ENCODE results near the gene MAPT. TPM values are rescaled to one million over a fixed set of nuclear protein-coding genes. Genes with fewer than 3 reads are reported as not detected.

The MAPT gene
- total and polyA plus RNA-seq, 7 experiments from 2014 or later = 0.12 to 1.3 (median 0.80) TPM

GRCh38 chr17:45902892-45903346 lies 8.6 kb downstream of the MAPT start:
- ATAC-seq (no peak), DNase-seq (no peak)
- no peaks in the 10 kb centered on the region for H3K36me3 ChIP-seq (ENCODE audit: control insufficient read depth in 2 of 3, insufficient read depth in 3 of 3, low read length in 3 of 3)
- no peak overlapping the region for H3K4me3 ChIP-seq (ENCODE audit: low read length)
- no peaks in the 10 kb centered on the region for H3K9me3 ChIP-seq (ENCODE audit: control insufficient read depth in 2 of 3, low read length in 3 of 3)
- peaks cover 0 to 2% of the 10 kb centered on the region in 2 donors for H3K4me1 ChIP-seq (ENCODE audit: control insufficient read depth in 2 of 2, insufficient read depth in 2 of 2, low read length in 2 of 2)
- POLR2A ChIA-PET = no interaction called here
- Mint-ChIP-seq H3K4me3 (no peak overlapping the region), H3K9me3 (no peaks in the 10 kb centered on the region), H3K36me3 (no peaks in the 10 kb centered on the region), H3K4me1 (peaks cover 7 to 20% (median 16%) of the 10 kb centered on the region in 7 donors), H3K27me3 (peaks cover 45 to 66% (median 59%) of the 10 kb centered on the region in 5 donors), H3K27ac (no peak overlapping the region)
- H3K27me3 ChIP-seq (ENCODE audit: control insufficient read depth in 2 of 2, insufficient read depth in 2 of 2, low read length in 2 of 2) = peaks cover 14 to 28% of the 10 kb centered on the region in 2 donors
- CTCF ChIA-PET = no interaction called here
- intact Hi-C loops (cut with micrococcal nuclease) = no loop called here
- H3K27ac ChIP-seq (ENCODE audit: low read depth, low read length) = no peak overlapping the region

GRCh38 chr17:45904866-45905265 lies 10.5 kb downstream of the MAPT start:
- ChIA-PET POLR2A (no interaction called here), CTCF (no interaction called here)
- intact Hi-C loops (cut with micrococcal nuclease) = no loop called here
- peaks cover 0 to 9% of the 10 kb centered on the region in 2 donors for H3K27me3 ChIP-seq (ENCODE audit: control insufficient read depth in 2 of 2, insufficient read depth in 2 of 2, low read length in 2 of 2)
- no peak for DNase-seq
- H3K4me1 ChIP-seq (ENCODE audit: control insufficient read depth in 2 of 2, insufficient read depth in 2 of 2, low read length in 2 of 2) = no peaks in the 10 kb centered on the region
- H3K27ac Mint-ChIP-seq = no peak overlapping the region
- H3K36me3 ChIP-seq (ENCODE audit: control insufficient read depth in 2 of 3, insufficient read depth in 3 of 3, low read length in 3 of 3) = no peaks in the 10 kb centered on the region
- peaks cover 25 to 49% (median 41%) of the 10 kb centered on the region in 5 donors for H3K27me3 Mint-ChIP-seq
- peaks cover 4 to 13% (median 9%) of the 10 kb centered on the region in 7 donors for H3K4me1 Mint-ChIP-seq
- H3K9me3 Mint-ChIP-seq = no peaks in the 10 kb centered on the region
- H3K36me3 Mint-ChIP-seq = no peaks in the 10 kb centered on the region
- H3K4me3 Mint-ChIP-seq = no peak overlapping the region
- H3K27ac ChIP-seq (ENCODE audit: low read depth, low read length) = no peak overlapping the region
- H3K9me3 ChIP-seq (ENCODE audit: control insufficient read depth in 2 of 3, low read length in 3 of 3) = no peaks in the 10 kb centered on the region
- no peak for ATAC-seq
- H3K4me3 ChIP-seq (ENCODE audit: low read length) = no peak overlapping the region

- no peaks in the 10 kb centered on the region for H3K9me3 Mint-ChIP-seq
- ChIA-PET CTCF (no interaction called here), POLR2A (no interaction called here)
- intact Hi-C loops (cut with micrococcal nuclease) = no loop called here
- Histone ChIP-seq H3K4me1 (ENCODE audit: control insufficient read depth in 2 of 2, insufficient read depth in 2 of 2, low read length in 2 of 2) (no peaks in the 10 kb centered on the region), H3K27ac (ENCODE audit: low read depth, low read length) (no peak overlapping the region), H3K27me3 (ENCODE audit: control insufficient read depth in 2 of 2, insufficient read depth in 2 of 2, low read length in 2 of 2) (no peaks in the 10 kb centered on the region), H3K9me3 (ENCODE audit: control insufficient read depth in 2 of 3, low read length in 3 of 3) (no peaks in the 10 kb centered on the region), H3K36me3 (ENCODE audit: control insufficient read depth in 2 of 3, insufficient read depth in 3 of 3, low read length in 3 of 3) (no peaks in the 10 kb centered on the region), H3K4me3 (ENCODE audit: low read length) (no peak overlapping the region)
- H3K4me1 Mint-ChIP-seq = peaks cover 4 to 13% (median 9%) of the 10 kb centered on the region in 7 donors
- H3K27ac Mint-ChIP-seq = no peak overlapping the region
- ATAC-seq (no peak), DNase-seq (no peak)
- H3K36me3 Mint-ChIP-seq = no peaks in the 10 kb centered on the region
- H3K4me3 Mint-ChIP-seq = no peak overlapping the region
- H3K27me3 Mint-ChIP-seq = peaks cover 18 to 40% (median 32%) of the 10 kb centered on the region in 5 donors
Measured at GRCh38 chr17:45905814-45906213, 11.5 kb downstream of the MAPT start.

DNA sequence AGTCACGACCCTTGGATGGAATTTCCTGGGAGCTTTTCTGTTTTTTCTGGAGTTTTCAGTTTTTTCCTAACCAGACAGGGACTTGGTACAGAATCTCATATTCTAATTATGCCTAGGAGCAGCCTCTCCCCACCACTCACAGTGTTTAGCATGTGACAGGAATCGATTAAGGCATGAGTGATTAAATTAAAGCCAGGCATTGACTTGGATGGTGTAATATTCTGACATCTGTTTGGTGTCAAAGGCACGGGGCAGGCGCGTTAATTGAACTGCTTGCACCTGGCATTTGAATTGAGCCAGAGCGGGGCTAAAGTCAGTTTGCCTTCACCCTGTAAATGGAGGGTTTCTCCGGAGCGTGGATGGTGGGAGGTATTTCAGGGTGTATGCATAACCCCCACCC lies 11.9 kb downstream of the MAPT start:
- Histone ChIP-seq H3K4me1 (ENCODE audit: control insufficient read depth in 2 of 2, insufficient read depth in 2 of 2, low read length in 2 of 2) (no peaks in the 10 kb centered on the region), H3K4me3 (ENCODE audit: low read length) (no peak overlapping the region), H3K9me3 (ENCODE audit: control insufficient read depth in 2 of 3, low read length in 3 of 3) (no peaks in the 10 kb centered on the region), H3K27me3 (ENCODE audit: control insufficient read depth in 2 of 2, insufficient read depth in 2 of 2, low read length in 2 of 2) (no peaks in the 10 kb centered on the region), H3K27ac (ENCODE audit: low read depth, low read length) (no peak overlapping the region), H3K36me3 (ENCODE audit: control insufficient read depth in 2 of 3, insufficient read depth in 3 of 3, low read length in 3 of 3) (no peaks in the 10 kb centered on the region)
- CTCF ChIA-PET = no interaction called here
- peaks cover 0 to under 1% (median 0%) of the 10 kb centered on the region in 11 donors for H3K9me3 Mint-ChIP-seq
- POLR2A ChIA-PET = no interaction called here
- H3K27me3 Mint-ChIP-seq = peaks cover 14 to 35% (median 28%) of the 10 kb centered on the region in 5 donors
- no peak for DNase-seq
- H3K36me3 Mint-ChIP-seq = no peaks in the 10 kb centered on the region
- no peak overlapping the region for H3K27ac Mint-ChIP-seq
- intact Hi-C loops (cut with micrococcal nuclease) = no loop called here
- ATAC-seq = no peak
- peaks cover 4 to 13% (median 9%) of the 10 kb centered on the region in 7 donors for H3K4me1 Mint-ChIP-seq
- no peak overlapping the region for H3K4me3 Mint-ChIP-seq

GRCh38 chr17:45906927-45907622 lies 12.7 kb downstream of the MAPT start:
- Histone ChIP-seq H3K36me3 (ENCODE audit: control insufficient read depth in 2 of 3, insufficient read depth in 3 of 3, low read length in 3 of 3) (no peaks in the 10 kb centered on the region), H3K4me1 (ENCODE audit: control insufficient read depth in 2 of 2, insufficient read depth in 2 of 2, low read length in 2 of 2) (no peaks in the 10 kb centered on the region), H3K4me3 (ENCODE audit: low read length) (no peak overlapping the region), H3K9me3 (ENCODE audit: control insufficient read depth in 2 of 3, low read length in 3 of 3) (peaks cover 0 to 3% (median 0%) of the 10 kb centered on the region in 3 experiments), H3K27ac (ENCODE audit: low read depth, low read length) (no peak overlapping the region), H3K27me3 (ENCODE audit: control insufficient read depth in 2 of 2, insufficient read depth in 2 of 2, low read length in 2 of 2) (no peaks in the 10 kb centered on the region)
- intact Hi-C loops (cut with micrococcal nuclease) = no loop called here
- ATAC-seq = no peak
- ChIA-PET POLR2A (no interaction called here), CTCF (interaction anchor here (0.6 to 1.0 kb wide), 2 partner anchors 13 to 371 kb away, joined by 3 read pairs; no protein-coding TSS in a partner anchor)
- peaks cover 9 to 27% (median 22%) of the 10 kb centered on the region in 5 donors for H3K27me3 Mint-ChIP-seq
- no peak for DNase-seq
- peaks cover 0 to 3% (median 2%) of the 10 kb centered on the region in 11 donors for H3K9me3 Mint-ChIP-seq
- peaks cover 0 to 2% (median 1%) of the 10 kb centered on the region in 5 donors for H3K36me3 Mint-ChIP-seq
- peak overlapping the region in 3 of 10 donors; percentile 1 to 37 (median 29) for H3K4me3 Mint-ChIP-seq
- no peak overlapping the region for H3K27ac Mint-ChIP-seq
- H3K4me1 Mint-ChIP-seq = peaks cover 4 to 13% (median 9%) of the 10 kb centered on the region in 7 donors

DNA sequence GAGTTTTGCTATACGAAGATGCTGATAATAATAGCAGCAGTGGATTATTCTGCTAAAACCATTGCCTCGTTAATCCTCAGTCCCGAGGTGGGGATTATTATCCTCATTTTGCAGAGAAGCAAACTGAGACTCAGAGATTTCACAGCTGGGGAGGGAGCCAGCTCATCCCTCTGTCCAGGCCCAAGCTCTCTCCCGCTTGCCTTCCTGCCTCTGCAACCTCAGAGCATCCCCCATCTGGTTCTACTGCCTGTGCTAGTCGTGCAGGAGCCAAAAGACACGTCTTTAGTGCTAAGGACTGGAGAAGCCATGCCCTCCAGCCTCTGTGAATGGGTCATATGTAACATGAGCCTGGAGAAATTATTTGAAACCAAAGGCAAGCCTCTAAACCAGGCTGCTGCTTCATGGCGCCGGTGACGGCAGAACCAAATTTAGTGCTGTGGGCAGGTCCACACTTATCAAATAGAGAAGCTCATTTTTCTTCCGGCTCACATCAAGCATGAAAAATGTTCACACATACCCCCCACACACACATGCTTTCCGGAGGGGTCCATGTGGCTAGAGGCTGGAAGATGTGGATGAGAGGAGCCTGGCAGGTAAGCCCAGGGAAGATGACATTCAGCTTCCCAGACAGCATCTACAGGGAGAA lies 13.5 kb downstream of the MAPT start:
- ChIA-PET POLR2A (no interaction called here), CTCF (interaction anchor here (1.0 kb wide), 1 partner anchor 14 kb away, joined by 3 read pairs; no protein-coding TSS in a partner anchor)
- Histone ChIP-seq H3K27me3 (ENCODE audit: control insufficient read depth in 2 of 2, insufficient read depth in 2 of 2, low read length in 2 of 2) (no peaks in the 10 kb centered on the region), H3K4me1 (ENCODE audit: control insufficient read depth in 2 of 2, insufficient read depth in 2 of 2, low read length in 2 of 2) (no peaks in the 10 kb centered on the region), H3K27ac (ENCODE audit: low read depth, low read length) (no peak overlapping the region), H3K9me3 (ENCODE audit: control insufficient read depth in 2 of 3, low read length in 3 of 3) (peaks cover 0 to 8% (median 0%) of the 10 kb centered on the region in 3 experiments), H3K36me3 (ENCODE audit: control insufficient read depth in 2 of 3, insufficient read depth in 3 of 3, low read length in 3 of 3) (no peaks in the 10 kb centered on the region), H3K4me3 (ENCODE audit: low read length) (no peak overlapping the region)
- no peak for ATAC-seq
- Mint-ChIP-seq H3K27ac (no peak overlapping the region), H3K4me1 (peaks cover 4 to 13% (median 9%) of the 10 kb centered on the region in 7 donors), H3K27me3 (peaks cover 2 to 19% (median 14%) of the 10 kb centered on the region in 5 donors), H3K9me3 (peaks cover 2 to 10% (median 5%) of the 10 kb centered on the region in 11 donors), H3K36me3 (peaks cover 0 to 7% (median 6%) of the 10 kb centered on the region in 5 donors), H3K4me3 (no peak overlapping the region)
- DNase-seq = no peak
- intact Hi-C loops (cut with micrococcal nuclease) = no loop called here

Measured in naive thymus-derived CD4-positive, alpha-beta T cell (primary cell).